GM21576 (cell line): ENCODE results near the gene DCAF4.
"Not testable (repeated sequence)": the region's sequence is repeated elsewhere in the genome, so short reads cannot be mapped to it uniquely, and the experiment has no call there.

Experiments used
- ATAC-seq: cut with Tn5 transposase; IDR thresholded peaks from one replicate; pipeline ENCODE4 v1.9.1; 2021; ENCODE audit warnings: mild to moderate bottlenecking, moderate library complexity; ENCODE audit not compliant: unreplicated experiment

Gene DCAF4

GRCh38 chr14:72929316-72930080 is 3.2 kb downstream of the DCAF4 start:
- ATAC-seq = no peak

GRCh38 chr14:72932893-72933292 is 6.6 kb downstream of the DCAF4 start:
- ATAC-seq = no peak

DNA sequence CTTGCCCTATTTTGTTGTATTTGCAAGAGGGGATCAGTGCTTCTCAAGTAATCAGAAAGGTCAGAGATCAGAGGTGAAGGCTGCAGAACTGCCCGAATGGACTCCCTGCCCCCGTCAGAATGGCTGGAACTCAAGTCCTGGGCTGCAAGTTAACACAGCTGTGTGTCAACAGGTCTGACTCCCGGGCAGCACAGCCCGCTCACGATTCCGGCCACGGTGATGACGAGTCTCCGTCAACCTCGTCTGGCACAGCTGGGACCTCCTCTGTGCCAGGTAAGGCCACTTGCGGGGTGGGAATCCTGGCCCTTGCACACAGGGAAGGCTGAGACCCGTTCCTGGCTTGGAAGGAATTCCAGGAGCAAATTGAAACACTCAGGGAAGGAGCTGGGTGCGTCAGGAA is 13.4 kb downstream of the DCAF4 start:
- no peak for ATAC-seq

DNA sequence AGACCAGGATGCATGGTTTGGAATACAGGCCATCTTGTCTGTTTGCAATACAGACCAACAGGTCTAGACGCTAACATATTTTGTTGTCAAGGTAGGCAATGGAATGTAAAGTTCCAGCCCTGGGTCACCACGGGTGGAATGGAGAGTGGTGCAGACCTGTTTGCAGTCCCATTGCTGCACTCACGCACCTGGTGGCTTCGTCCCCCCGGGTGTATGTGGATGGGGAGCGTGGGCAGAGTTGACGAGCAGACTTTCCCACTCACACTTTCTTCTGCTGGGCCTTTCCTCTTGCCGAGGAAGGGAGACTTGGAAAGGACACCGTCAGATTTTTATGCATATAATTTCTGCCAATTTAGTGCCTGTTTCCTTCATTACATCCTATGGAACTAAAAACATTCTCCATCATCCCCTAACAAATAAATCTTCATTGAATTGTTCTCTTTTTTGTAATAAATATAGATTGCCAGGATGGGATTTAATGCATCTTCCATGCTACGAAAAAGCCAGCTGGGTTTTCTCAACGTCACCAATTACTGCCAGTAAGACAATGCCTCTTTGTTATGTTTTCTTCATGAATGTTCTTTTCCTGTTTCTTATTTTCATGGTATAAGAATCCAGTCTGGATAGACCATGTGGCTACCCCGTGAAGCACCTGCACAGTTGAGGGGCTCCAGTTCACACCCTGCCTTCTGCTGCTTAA is 15.2 kb downstream of the DCAF4 start:
- no peak for ATAC-seq

GRCh38 chr14:72942934-72943333 is 16.7 kb downstream of the DCAF4 start:
- ATAC-seq = no peak

- no peak for ATAC-seq
Observed at GRCh38 chr14:72943876-72944430, 17.7 kb downstream of the DCAF4 start.

- no peak for ATAC-seq
Observed at GRCh38 chr14:72945356-72946027, 19.2 kb downstream of the DCAF4 start.

GRCh38 chr14:72946491-72946890 is 20.2 kb downstream of the DCAF4 start:
- ATAC-seq = no peak

- no peak for ATAC-seq
Observed at GRCh38 chr14:72947366-72948160, 21.3 kb downstream of the DCAF4 start.

- ATAC-seq = no peak
Observed at GRCh38 chr14:72948481-72949138, 22.3 kb downstream of the DCAF4 start.

DNA sequence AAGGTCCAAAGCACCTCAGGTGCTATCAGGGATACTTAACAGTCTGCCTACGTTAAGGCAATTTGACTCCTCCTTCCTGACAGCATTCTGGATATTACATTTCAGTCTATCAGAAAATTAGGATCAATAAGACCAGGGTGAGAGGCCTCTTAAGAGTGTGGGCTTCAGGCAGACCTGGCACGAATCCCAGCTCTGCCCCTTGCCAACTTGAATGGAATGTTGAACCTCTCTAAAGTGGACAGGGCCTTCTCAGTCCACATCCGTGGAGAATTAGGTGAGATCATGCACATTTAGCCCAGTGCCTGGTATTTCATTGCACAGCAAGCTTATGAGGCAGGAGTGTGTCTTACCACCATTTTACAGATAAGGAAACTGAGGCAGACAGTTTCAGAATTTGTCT is 25.9 kb downstream of the DCAF4 start:
- no peak for ATAC-seq

DNA sequence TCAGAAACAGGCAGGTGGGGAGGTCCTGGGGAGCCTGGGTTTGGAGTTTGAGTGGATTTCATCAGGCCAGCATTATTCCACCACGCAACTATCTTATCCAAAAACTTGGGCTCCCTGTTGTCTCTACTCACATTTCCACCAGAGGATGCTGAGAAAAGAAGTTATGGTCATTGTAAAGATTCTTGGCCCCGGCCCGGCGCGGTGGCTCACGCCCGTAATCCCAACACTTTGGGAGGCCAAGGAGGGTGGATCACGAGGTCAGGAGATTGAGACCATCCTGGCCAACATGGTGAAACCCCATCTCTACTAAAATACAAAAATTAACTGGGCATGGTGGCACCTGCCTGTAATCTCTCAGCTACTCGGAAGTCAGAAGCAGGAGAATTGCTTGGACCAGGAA is 30.5 kb downstream of the DCAF4 start:
- not testable (repeated sequence) for ATAC-seq

GRCh38 chr14:72957213-72957612 is 30.9 kb downstream of the DCAF4 start:
- no peak for ATAC-seq

GRCh38 chr14:72958548-72958947 is 32.3 kb downstream of the DCAF4 start:
- ATAC-seq = no peak

GRCh38 chr14:72961016-72961415 is 34.8 kb downstream of the DCAF4 start:
- ATAC-seq = not testable (repeated sequence)

- no peak for ATAC-seq
Observed at GRCh38 chr14:72961579-72962335, 35.5 kb downstream of the DCAF4 start.

GRCh38 chr14:72962336-72962754 is 36.1 kb downstream of the DCAF4 start:
- not testable (repeated sequence) for ATAC-seq

DNA sequence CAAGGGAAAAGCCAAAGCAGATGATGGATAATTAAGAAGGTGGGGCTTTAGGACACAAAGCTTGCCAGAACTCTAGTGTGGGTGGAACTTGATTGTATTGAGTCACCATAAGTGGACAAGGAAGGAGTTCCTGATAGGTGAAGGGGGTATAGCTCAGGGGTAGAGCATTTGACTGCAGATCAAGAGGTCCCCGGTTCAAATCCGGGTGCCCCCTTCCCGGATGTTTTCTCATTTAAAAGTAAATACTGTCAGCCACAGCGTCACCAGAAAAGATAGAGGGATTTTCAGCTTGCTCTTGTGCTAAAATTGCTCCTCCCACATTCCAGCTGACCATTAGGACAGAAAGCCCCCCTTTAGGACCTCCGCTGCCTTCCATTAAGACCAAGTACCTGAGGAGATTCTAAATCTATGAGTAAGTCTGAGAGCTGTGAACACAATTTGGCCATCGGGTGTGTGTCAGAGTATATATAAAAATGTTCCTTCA is 36.6 kb downstream of the DCAF4 start:
- no peak for ATAC-seq

DNA sequence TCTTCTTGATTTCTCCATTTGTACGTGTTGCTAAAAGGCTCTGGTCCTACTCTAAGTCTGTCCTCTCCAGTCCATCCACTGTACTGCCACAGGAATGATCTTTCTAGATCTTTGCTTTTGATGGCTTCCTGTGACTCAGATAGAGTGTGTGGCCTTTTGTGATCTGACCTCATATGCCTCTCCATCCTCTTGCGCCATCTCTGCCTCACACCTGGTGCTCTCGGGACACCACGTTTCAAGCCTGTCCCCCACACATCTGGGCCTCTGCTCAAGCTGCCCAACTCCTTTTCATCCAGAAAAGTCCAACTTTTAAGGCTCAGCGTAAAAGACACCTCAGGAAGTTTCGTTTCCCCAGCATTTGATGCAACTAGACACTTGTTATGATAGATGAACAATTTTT is 39.0 kb downstream of the DCAF4 start:
- ATAC-seq = no peak
